Measurements from ENCODE around the gene PITPNM2.

Gene PITPNM2

DNA sequence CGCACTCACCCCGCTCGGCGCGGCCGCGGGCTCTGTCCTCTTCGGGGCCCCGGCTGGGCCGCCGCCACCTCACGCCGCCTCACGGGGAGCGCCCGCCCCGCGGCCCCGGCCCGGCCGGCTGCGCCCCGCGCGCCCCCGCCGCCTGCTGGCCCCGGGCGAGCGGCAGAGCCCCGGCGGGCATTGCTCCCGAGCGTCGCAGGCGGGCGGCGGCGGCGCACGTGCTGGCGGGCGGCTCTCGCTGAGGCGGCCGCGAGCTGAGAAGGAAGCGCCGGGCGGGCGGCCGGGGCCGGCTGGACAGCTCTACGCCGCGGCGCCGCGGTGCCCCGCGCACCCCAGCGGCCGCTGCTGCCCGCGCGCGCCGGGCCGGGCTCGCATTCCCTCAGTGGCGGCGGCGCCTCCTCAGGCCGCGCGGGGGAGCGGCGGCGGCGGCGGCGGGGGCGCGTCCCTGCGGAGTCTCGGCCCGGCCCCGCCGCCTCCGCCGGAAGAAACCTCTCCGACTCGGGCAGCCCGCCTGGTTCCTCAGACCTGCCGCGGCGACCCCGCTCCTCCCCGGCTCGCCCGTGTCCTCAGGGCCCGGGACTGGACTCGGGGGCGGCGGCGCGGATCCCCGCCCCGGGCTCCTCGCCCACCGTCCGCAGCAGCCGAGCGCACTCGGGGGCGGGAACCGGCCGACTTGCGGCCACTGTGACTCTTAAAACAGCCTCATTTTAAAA is at the start of gene PITPNM2:
PITPNM2 (minus strand) TSS at position 347 of the 713 bp plus-strand sequence. CDS start 116,500 bp downstream, outside the sequence.
- peak; percentile 43 for DNase-seq (ENCODE audit: low read depth)

DNA sequence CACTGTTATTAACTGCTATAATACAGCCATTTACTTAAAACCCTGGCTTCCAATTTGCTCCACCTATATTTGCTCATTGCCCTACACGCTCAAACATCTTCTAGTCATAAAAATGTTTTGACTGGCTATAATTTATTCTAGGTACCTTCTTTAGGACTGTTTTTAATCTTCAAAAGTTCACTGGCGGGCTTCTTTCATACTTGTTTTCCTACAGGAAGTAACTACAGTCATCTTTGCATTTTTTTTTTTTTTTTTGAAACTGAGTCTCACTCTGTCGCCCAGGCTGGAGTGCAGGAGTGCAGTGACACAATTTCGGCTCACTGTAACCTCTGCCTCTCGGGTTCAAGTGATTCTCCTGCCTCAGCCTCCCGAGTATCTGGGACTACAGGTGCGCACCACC is 49.5 kb upstream of the PITPNM2 start:
- DNase-seq (ENCODE audit: low read depth): no peak

DNA sequence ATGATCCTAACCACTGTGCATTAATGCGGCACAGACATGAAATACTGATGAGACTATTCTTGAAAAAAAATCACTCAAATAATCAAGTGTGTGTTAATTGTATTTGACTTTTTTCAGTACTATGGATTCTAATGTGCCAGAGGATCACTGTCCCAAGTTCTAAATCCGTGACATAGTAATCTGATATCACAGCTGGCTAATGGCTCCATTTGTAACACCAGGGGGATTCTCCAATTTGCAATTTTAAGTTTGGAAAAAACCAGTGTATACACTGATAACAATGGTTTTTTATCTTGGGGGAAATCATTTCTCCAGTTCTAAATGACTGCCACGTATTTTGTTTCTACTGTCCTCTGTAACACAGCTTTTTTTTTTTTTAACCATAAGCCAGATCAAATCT is 49.0 kb upstream of the PITPNM2 start:
- no peak for DNase-seq (ENCODE audit: low read depth)

DNA sequence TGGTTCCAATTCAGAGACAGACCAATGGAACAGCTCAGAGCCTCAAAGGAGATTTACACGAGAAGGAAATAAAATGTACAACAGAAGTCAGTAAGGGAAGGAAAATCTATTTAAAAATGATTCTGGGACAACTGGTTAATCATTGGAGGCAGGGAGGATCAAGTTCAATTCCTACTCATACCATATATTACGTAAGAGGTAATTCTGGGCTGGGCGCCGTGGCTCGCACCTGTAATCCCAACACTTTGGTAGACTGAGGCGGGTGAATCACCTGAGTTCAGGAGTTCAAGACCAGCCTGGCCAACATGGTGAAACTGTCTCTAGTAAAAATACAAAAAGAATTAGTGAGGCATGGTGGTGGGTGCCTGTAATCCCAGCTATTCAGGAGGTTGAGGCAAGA is 36.7 kb upstream of the PITPNM2 start:
- no peak for DNase-seq (ENCODE audit: low read depth)

DNA sequence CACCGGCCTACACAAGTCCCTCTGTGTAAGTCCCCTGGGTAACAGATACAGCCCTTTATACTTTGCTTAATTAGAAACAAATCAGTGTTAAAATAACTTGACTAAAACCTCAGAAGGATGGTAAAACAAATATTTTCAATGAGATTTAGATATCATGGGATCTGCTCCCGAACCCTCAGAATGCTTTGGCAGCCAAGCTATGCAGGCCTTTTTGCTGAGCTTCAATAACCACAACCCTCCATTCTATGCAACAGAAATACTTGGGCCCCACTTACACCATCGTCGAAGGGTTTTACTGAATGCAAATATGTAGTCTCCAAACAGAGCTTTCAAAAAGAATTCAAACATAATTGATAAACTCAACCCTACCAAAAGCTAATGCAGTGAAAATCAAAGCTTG is 29.3 kb upstream of the PITPNM2 start:
- DNase-seq (ENCODE audit: low read depth): no peak

DNA sequence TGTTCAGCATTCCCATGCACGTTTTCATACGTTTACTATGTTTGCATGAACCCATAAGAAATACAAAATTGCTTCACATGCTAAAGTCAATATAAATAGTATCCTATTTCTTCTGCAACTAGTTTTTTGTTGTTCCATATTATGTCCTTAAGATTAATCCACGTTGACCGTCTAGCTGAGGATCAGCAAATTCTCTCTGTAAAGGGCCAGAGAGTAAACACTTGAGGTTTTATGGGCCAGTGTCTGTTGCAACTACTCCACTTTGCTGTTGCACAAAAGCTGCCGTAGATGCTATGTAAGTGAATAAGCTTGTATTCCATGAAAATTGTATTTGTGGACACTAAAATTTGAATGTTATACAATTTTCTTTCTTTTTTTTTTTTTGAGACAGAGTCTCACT is 21.1 kb upstream of the PITPNM2 start:
- no peak for DNase-seq (ENCODE audit: low read depth)

DNA sequence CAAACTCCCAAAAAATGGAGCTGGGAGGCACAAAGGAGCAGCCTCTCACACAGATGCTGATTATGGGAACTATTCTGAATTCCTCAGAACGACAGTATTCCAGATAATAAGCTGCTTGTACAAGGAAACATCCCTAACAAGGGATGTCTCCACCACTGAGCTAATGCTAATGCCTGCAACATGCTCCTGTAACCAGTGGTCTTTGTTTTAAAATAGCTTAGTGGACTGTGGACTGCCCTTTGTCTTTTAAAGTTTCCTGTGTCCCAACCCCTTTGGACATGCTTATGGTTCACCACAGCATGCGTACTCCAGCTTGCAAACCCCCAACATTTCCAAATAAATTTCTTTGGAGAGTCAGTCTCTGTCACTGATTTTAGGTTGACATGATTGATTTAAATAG is 16.4 kb upstream of the PITPNM2 start:
- DNase-seq (ENCODE audit: low read depth): no peak

DNA sequence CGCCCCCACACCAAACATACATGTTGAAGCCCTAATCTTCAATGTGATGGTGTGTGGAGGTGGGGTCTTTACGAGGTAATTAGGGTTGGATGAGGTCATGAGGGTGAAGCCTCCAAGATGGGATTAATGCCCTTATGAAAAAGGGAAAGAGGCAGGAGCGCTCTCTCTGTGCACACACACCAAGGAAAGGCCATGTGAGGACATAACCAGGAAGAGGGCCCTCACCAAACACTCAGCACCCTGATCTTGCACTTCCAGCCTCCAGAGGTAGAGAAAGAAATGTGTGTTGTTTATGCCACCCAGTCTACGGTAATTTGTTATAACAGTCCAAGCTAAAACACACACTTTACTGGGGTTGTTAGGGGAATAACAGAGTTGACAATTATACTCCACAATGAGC is 14.6 kb upstream of the PITPNM2 start:
- DNase-seq (ENCODE audit: low read depth): no peak

DNA sequence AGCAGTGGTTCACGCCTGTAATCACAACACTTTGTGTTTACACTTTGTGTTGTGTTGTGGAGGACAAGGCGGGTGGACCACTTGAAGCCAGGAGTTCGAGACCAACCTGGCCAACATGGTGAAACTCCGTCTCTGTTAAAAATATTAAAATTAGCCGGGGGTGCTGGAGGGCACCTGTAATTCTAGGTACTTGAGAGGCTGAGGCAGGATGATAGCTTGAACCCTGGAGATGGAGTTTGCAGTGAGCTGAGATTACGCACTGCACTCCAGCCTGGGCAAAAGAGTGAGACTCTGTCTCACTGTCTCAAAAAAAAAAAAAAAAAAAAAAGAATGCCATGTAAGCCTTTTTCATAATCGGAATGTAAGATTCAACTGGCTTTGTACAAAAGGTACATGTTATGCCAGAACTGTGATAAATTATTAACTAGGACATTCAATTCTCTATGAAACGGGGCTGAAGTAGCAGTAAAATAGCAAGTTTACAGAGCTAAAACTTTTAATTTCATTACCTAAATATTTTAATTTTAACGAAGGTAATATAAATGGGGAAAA is 13.9 kb upstream of the PITPNM2 start:
- no peak for DNase-seq (ENCODE audit: low read depth)

DNA sequence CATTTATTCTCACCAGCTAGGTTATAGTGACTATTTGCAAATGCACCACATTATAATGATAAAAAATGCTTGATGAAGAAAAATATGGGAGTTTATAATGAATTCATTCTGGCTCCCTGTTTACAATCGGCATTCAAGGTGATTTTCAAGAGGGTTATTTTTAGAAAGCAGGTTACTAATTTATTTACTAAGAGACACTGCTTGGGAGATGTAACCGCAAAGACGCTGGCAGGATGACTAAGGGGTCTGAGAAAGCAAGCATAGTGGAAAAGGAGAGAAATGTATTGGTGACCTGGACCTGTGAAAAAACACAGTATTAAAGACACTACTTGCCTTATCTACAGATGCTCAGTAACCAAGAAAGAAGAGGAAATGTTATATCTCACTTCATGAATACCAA is 13.3 kb upstream of the PITPNM2 start:
- no peak for DNase-seq (ENCODE audit: low read depth)

DNA sequence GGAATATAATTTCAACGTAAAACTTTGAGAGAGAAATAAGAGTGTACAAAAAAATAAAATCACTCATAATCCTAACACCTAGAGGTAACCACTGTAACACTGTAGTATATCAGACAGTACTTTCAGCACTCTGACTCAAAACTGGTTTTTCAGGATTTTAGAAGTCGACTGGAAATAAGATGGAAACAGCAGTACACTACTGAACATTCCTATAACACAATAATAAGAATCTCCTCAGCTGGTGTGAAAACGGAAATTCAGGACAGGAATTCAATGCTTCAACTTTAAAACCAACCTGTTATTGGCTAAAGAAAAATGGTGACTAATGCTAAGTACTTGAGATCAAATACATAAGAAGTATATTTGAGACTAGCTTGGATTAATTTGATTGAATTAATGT is 12.3 kb upstream of the PITPNM2 start:
- DNase-seq (ENCODE audit: low read depth): no peak

DNA sequence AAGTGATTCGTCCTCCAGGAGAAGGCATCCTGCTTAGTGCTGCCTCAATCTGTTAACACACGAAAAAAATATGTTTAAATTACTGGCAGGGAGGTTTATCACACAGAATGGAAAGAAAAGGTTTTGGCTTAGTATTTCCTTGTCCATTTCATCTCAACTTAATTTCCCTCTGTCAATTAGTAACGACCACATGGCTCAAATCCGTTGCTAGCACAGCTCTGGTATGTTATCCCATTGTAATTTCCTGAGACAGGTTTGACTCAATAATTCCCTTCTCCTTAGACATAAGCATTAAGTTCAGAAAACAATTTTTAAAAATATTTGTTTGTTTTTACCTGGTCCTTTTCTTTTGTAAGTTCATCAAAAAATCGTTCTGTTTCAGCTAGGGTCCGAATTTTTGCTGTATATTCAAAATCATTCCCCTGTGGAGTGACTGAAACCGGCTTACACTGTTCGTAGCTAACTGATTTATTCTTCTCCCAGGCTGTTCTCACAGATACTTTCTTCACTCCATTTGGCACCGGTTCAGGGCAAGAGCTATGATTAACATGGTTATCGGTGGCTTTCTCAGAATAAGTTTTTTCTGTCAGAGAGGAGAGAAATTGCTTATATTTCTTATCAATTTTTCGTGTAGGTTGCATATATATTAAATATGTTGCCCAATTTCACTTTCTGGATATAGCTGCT is 10.1 kb upstream of the PITPNM2 start:
- no peak for DNase-seq (ENCODE audit: low read depth)

DNA sequence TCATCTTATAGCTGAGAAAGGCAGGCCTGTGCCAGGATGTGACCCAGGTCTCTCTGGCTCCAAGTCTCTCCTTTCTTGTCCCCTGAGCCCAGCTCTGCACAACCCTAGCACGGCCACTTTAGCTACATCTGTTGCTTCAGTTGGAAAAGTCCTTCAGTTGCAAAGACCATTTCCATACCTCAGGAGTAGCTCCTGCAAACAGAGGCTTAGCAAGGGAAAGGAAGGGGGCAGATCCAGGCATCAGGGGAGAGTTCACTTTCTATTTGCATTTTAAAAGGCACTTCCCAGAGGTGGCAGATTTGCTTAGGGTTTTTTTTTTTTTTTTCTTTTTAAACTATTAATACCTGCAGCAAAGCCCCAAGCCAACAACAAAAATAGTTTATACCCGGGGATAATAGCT is 3.0 kb upstream of the PITPNM2 start:
- DNase-seq (ENCODE audit: low read depth): no peak

DNA sequence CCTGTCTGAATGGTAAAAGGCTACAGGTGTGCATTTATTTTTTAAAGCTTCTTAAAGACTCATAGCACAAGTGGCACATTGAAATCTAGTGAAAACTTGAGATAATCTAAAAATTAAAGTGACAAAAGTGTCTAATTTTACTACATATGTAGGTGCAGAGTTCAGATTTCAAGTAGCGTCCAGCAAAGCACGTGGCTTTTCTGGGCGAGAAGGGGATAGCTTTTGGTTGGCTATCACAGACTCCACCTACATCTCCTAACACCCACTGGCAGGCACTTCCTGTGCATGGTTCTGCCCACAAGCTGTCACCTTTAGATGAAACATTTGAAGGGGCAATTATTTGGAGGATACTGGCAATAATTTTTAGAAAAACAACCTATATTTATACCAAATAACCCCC is 1.9 kb upstream of the PITPNM2 start:
- no peak for DNase-seq (ENCODE audit: low read depth)

DNA sequence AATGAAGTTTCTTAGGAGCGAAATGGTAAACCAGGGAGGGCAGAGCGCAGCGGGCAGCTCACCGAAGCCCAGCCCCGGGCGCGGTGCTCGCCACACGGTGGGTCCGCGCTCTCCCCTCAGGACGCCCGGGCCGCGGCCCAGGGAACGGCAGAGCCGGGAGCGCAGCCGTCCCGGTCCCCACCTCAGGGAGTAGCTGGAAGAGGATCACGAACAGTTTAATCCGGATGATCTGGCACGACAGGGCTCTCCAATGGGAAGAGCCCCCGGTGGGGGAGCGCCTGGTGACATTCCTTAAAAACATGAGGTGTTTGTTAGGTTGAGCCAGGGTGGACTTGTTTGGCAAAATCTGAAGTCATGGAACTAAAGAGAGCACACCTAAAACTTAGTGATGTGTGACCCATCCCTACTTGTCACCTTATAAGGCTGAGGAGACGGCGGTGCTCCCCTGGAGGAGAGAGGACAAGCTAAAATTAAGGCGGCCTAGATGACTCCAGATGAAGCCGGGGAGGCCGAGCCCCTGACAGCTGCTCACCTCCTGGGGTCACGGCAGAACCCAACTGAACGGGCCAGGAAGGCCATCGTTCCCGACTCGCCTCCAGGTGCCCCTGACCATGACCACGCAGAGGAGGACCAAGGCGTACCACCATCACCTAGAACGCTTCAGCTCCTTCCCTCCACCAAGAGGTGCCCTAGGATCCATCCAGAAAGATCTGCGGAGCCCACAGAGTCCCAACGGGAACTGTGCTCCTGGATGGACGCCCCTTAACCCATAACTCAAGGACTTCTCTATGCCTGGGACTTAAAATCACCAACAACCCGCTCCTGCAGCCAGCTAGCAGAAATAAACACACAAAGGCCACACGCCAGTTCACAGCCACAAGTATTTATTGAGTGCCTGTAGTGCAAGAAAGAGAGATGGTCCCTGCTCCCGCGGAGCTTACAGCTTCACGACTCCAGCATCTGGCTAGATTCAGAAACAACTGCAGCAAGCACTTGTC is 866 bp upstream of the PITPNM2 start:
- no peak for DNase-seq (ENCODE audit: low read depth)

DNA sequence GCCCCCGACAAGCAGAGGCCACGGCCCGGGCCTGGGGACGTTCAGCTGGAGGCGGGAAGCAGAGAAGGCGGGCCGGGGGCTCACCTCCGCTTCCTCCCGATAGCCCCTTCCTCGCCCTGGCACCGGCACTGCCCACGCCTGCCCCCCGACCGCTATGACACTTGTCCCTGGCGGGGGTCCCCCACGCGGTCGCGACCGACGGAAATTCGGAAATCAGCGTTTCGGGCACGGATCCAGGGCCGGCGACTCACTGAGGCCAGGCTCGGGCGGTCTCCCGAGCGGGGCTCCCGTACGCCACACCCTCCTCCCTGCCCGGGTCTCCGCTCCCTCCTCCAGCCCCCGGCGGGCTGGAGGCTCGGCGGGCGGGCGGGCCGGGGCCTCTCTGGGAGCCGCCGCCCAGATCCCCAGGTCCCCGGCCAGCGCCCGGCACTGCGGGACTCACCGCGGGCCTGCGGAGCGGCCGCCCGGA is 581 bp downstream of the PITPNM2 start:
- DNase-seq (ENCODE audit: low read depth): no peak

DNA sequence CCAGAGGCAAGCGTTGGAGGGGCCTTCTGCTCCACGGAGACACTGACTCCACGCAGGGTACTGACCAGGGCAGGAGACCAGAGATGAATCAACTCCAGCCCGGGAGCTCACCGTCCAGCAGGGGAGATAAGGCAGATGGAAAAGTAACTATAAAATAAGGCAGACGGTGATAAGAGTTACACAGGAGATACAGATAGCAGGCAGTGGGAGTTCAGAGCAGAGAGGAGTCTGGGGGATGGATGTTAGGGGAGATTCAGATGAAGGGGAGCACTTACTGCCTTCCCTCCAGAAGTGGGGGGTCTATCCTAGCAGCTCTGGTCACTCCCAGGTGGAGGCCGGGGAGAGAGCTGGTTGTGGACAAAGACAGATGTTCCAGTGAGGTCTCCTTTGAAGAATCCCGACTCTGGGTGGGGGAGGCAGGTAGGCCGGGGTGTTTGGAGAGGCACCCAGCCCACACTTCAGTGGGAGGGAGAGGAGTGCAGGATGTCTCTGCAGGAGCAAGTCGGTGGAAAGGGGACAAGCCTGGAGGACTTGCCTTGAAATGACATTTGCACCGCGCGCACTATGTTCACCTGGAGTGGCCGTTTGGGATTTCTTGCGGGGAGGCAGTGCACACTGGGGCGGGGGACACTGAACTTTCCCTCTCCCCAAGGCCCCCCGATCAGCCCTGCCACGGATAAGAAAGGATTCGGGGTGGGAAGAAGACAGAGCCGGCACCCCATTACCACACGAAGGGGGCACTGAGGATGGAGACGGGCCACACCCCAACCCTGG is 1.2 kb downstream of the PITPNM2 start:
- no peak for DNase-seq (ENCODE audit: low read depth)

DNA sequence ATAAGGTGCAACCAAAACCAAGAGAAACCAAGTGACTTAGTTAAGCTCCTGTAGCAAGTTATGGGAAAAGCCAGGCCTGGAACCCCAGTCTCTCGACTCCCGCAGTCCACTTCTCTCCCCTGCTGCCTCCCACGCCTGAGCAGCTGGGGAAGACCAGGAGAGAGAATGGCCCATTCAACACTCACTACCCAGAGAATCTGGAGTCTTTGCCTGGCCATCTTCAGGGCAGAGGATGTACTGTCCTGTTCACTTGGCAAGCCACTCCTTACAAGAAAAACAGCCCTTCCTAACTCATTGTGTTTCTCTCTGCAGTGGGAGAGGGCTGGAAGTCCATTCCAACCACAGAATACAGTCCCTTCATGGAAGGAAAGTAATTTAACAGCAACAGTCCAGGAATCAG is 1.8 kb downstream of the PITPNM2 start:
- no peak for DNase-seq (ENCODE audit: low read depth)

DNA sequence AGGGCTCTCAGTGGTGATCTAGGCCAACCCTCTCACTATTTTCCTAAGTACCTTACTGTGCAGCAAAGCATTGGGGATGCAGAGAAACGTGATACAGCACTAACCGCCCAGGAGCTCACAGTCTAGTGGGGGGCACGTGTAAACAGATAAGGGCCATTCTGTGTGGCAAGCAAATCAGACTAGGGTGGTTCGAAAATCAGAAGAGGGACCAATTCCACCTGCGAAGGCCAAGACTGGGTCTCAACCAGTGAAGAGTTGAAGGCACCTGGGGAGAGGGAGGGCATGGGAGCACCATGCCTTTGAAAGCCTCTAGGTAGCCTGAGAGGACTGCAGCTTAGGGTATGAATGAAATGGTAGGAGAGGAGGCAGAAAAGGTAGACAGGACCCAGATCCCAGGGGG is 2.2 kb downstream of the PITPNM2 start:
- DNase-seq (ENCODE audit: low read depth): no peak

DNA sequence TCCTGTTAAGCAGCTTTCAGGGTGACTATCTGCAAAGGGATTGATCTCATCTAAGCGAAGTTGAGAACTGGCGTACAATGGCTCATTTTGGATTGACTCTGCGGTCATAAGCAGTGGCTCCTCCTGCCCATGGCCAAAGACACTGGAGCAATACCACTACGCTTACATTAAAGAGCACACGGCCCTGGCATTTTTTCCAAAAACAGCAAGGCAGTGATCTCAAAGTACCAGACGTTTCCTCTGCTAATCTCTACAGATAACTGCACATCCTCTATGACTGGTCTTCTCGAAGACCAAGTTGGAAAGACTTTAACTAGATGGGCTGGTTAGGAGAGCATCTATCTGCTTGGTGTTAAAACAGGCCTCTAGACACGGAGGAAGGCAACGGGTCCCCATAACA is 2.7 kb downstream of the PITPNM2 start:
- no peak for DNase-seq (ENCODE audit: low read depth)

DNA sequence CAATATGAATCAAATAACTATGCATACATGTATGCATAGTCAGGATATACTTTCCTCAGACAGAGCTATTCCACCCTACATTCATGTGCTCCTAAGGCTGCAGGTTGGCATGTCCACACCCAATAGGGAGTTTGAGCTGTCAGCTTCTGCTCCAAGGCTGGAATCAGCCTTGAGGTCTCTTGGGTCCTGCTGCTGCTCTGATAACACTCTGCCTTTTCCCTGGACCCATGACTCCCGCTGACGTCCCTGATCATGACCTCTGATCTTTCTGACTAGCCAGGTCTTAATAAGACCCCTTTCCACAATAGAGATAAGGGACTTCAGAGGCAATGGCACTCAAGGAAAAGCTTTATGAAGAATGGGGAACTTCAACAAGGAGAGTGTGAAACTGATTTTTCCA is 5.7 kb downstream of the PITPNM2 start:
- DNase-seq (ENCODE audit: low read depth): no peak
